ENCODE data around the gene HOXA7. TPM values are rescaled to one million over a fixed set of nuclear protein-coding genes. Genes with fewer than 3 reads are reported as not detected.

The HOXA7 gene
- total and polyA plus RNA-seq, 2 of the 8 experiments (the other 6 are each of a cell fraction or from before 2014, with no cell fraction given), result 0.03 TPM; not detected in 1

DNA sequence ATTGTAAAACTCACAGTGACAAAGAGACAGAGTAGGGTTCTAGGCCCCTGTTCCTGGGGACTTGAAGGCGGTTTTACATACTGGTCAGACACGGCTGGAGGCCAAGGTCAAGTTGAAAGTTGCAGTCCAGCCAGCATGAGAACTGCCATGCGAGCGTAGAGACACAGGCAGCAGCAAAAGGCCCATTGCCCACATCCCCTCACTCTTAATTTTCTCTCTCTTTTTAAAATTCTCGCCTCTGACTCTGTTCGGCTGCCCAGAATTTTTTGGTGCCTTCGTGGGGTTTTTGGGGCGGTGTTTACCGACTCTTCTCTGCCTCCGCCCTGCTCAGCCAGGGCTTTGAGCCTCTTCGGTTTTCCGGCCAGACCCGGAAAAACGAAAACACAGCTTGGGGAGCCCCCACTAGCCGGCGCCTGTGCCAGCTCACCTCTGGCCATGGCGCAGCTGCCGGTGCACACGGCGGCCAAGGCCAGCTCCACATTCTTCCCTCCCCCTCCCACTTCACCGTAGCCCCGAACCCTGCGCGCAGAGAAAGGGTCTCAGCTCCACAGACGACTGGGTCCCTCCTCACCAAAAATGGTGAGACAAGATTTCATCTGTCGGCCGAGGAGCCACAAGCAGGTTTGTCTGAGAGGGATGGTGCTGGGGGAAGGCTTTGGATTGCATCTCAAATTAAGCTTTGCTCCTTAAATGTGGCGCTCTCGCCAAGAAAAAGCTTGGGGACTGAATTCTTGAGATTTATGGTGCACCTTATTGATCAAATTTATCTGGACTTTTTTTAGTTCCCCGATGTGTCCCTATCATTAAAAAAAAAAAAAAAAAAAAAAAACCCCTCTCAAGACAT lies 45.8 kb upstream of the HOXA7 start:
- peaks cover 0 to 19% (median 0%) of the 10 kb centered on the region in 4 experiments; a peak in 1 of 8 replicates for H3K36me3 ChIP-seq (ENCODE audit: control insufficient read depth in 2 of 4, insufficient read depth in 4 of 4, low read length in 3 of 4)
- CTCF ChIA-PET (ENCODE audit: partially characterized antibody), result interaction anchor here (0.6 to 2.1 kb wide), 10 partner anchors 9 to 307 kb away, joined by 3 to 5 read pairs (median 4); partner anchors contain the start of gene HOXA11
- H3K4me1 ChIP-seq (replicated peaks in 1 of 4; ENCODE audit: control insufficient read depth in 3 of 4, insufficient read depth in 4 of 4, low read length in 3 of 4), result peaks cover 0 to 8% (median 4%) of the 10 kb centered on the region in 4 experiments; a peak in 6 of 7 replicates
- no peak overlapping the region for H4K8ac ChIP-seq (ENCODE audit: extremely low read depth, insufficient read depth, low read length)
- H3K4me2 ChIP-seq (ENCODE audit: insufficient read depth in 1 of 2, low read depth in 2 of 2, low read length in 2 of 2), result peak overlapping the region in 1 of 2 experiments; percentile 48; a peak in 2 of 4 replicates
- no peak overlapping the region for H2AFZ ChIP-seq (ENCODE audit: low read length)
- no peaks in the 10 kb centered on the region for H3K79me2 ChIP-seq (ENCODE audit: control insufficient read depth in 1 of 2, insufficient read depth in 2 of 2, low read length in 2 of 2)
- no peak overlapping the region; the same call in 1 of the 2 replicates for H2BK12ac ChIP-seq (ENCODE audit: low read depth, low read length)
- H3K23ac ChIP-seq (ENCODE audit: insufficient read length), result no peak overlapping the region
- no peaks in the 10 kb centered on the region; the same call in 1 of the 2 replicates for H3K23me2 ChIP-seq (ENCODE audit: low read depth, low read length)
- DNase-seq (ENCODE audit: low read depth in 1 of 2, low spot score in 2 of 2) (peak in 1 of 2 experiments; percentile 53), FAIRE-seq (no peak)
- WGBS, 2 experiments (ENCODE audit: extremely low coverage in 1 of 2, insufficient coverage in 1 of 2, insufficient read length in 1 of 2, insufficient replicate concordance in 2 of 2, low coverage in 1 of 2, low lambda C conversion rate in 2 of 2, missing lambda C conversion rate in 1 of 2), result 15% methylated on average over 29 of the region's 30 CpGs; no CpG with 5 or more reads in 1 of the 2 experiments
- 0 out of 8 replicates have a peak overlapping the region, but pooled peaks of 1 of the 4 experiments have one; percentile 26 for H3K4me3 ChIP-seq (ENCODE audit: extremely low read depth in 1 of 4, insufficient read depth in 2 of 4, low read depth in 3 of 4, low read length in 4 of 4)
- H3K27me3 ChIP-seq (replicated peaks in 1 of 4; ENCODE audit: control insufficient read depth in 3 of 4, extremely low read depth in 1 of 4, insufficient read depth in 3 of 4, low read length in 3 of 4), result peaks cover 98 to 100% (median 100%) of the 10 kb centered on the region in 4 experiments
- no peak overlapping the region for H2AK5ac ChIP-seq (ENCODE audit: low read depth, low read length)
- no peaks in the 10 kb centered on the region; a peak in 1 of 4 replicates for H3K9me3 ChIP-seq (ENCODE audit: insufficient read depth in 2 of 2, low read depth in 1 of 2, low read length in 1 of 2)
- no peak overlapping the region for H4K5ac ChIP-seq (ENCODE audit: insufficient read length, low read depth, low read length)
- POLR2A ChIA-PET (ENCODE audit: partially characterized antibody), result no interaction called here
- H2BK120ac ChIP-seq (replicated peaks; ENCODE audit: low read depth, low read length), result no peak overlapping the region
- no peak overlapping the region for H3K14ac ChIP-seq (ENCODE audit: insufficient read length)
- H3K9ac ChIP-seq (replicated peaks in 1 of 4; ENCODE audit: extremely low read depth in 1 of 4, low read depth in 3 of 4, low read length in 3 of 4), result no peak overlapping the region
- peaks cover 40 to 49% of the 10 kb centered on the region in 2 experiments for H4K20me1 ChIP-seq (replicated peaks in 1 of 2; ENCODE audit: control insufficient read depth in 1 of 2, insufficient read depth in 2 of 2, low read length in 2 of 2)
- no peak overlapping the region for H2BK5ac ChIP-seq (ENCODE audit: low read depth, low read length)
- no peak overlapping the region for H2BK20ac ChIP-seq (ENCODE audit: low read length)
- H3K18ac ChIP-seq (ENCODE audit: extremely low read depth, low read length), result no peak overlapping the region; the same call in 1 of the 2 replicates
- no peaks in the 10 kb centered on the region; the same call in 1 of the 2 replicates for H3K79me1 ChIP-seq (ENCODE audit: low read depth, low read length)
- H3K4ac ChIP-seq (replicated peaks; ENCODE audit: insufficient read length, low read depth, low read length), result no peak overlapping the region
- H2BK15ac ChIP-seq (ENCODE audit: low read length), result 0 out of 2 replicates have a peak overlapping the region, but pooled peaks have one; percentile 18
- no peak overlapping the region for H4K91ac ChIP-seq (replicated peaks; ENCODE audit: insufficient read length, low read length)
- H3K27ac ChIP-seq (ENCODE audit: low read depth, low read length), result no peak overlapping the region
- H3K56ac ChIP-seq (replicated peaks; ENCODE audit: insufficient read length, low read depth, low read length), result no peak overlapping the region
- TF ChIP-seq BRCA1 (IDR thresholded peaks at IDR 0.05; ENCODE audit: low read depth, low read length), result no peak
- TF ChIP-seq GABPA (IDR thresholded peaks at IDR 0.05; ENCODE audit: borderline replicate concordance, insufficient read depth, low read length), result no peak
- no peak for TF ChIP-seq MAFK (IDR thresholded peaks at IDR 0.05; ENCODE audit: low read depth, low read length)

Measured in H1 (cell line).